HG03159 (cell line): ENCODE results near the gene FRMD4A.
"Not testable (repeated sequence)": the region's sequence is repeated elsewhere in the genome, so short reads cannot be mapped to it uniquely, and the experiment has no call there.

ENCODE experiments used
- ATAC-seq: cut with Tn5 transposase; IDR thresholded peaks from one replicate; pipeline ENCODE4 v1.9.1; 2021; ENCODE audit warnings: mild to moderate bottlenecking, moderate library complexity; ENCODE audit not compliant: unreplicated experiment

FRMD4A gene

GRCh38 chr10:13803566-13804554 is 526.9 kb downstream of the FRMD4A start:
- ATAC-seq = no peak

- no peak for ATAC-seq
Observed at GRCh38 chr10:13801907-13802288, 528.8 kb downstream of the FRMD4A start.

- ATAC-seq = no peak
Observed at GRCh38 chr10:13801156-13801906, 529.4 kb downstream of the FRMD4A start.

GRCh38 chr10:13797164-13797563 is 533.6 kb downstream of the FRMD4A start:
- ATAC-seq = no peak

GRCh38 chr10:13795653-13796555 is 534.8 kb downstream of the FRMD4A start:
- peak; percentile 58 for ATAC-seq

GRCh38 chr10:13794992-13795612 is 535.6 kb downstream of the FRMD4A start:
- ATAC-seq = no peak

GRCh38 chr10:13792006-13792405 is 538.7 kb downstream of the FRMD4A start:
- ATAC-seq = no peak

- ATAC-seq = no peak
Observed at GRCh38 chr10:13791483-13791882, 539.2 kb downstream of the FRMD4A start.

- no peak for ATAC-seq
Observed at GRCh38 chr10:13790196-13790595, 540.5 kb downstream of the FRMD4A start.

- no peak for ATAC-seq
Observed at GRCh38 chr10:13789448-13789829, 541.3 kb downstream of the FRMD4A start.

- ATAC-seq = no peak
Observed at GRCh38 chr10:13788711-13789447, 541.8 kb downstream of the FRMD4A start.

GRCh38 chr10:13788320-13788600 is 542.5 kb downstream of the FRMD4A start:
- ATAC-seq = no peak

GRCh38 chr10:13787015-13787421 is 543.7 kb downstream of the FRMD4A start:
- peak; percentile 79 for ATAC-seq

- ATAC-seq = no peak
Observed at GRCh38 chr10:13784067-13784466, 546.7 kb downstream of the FRMD4A start.

GRCh38 chr10:13779748-13780147 is 551.0 kb downstream of the FRMD4A start:
- ATAC-seq = no peak

- not testable (repeated sequence) for ATAC-seq
Observed at GRCh38 chr10:13778693-13778960, 552.1 kb downstream of the FRMD4A start.

GRCh38 chr10:13776861-13777311 is 553.8 kb downstream of the FRMD4A start:
- no peak for ATAC-seq

GRCh38 chr10:13775786-13776775 is 554.6 kb downstream of the FRMD4A start:
- no peak for ATAC-seq
